Activated CD4-positive, CD25-positive, alpha-beta regulatory T cell treated with anti-CD3 and anti-CD28 coated beads, Interleukin-2, amount 50 U/mL, for 16 hours (primary cell): ENCODE measurements around the gene ACSM4.
"Not testable (repeated sequence)": the region's sequence is repeated elsewhere in the genome, so short reads cannot be mapped to it uniquely, and the experiment has no call there.

Source experiments
- DNase-seq: peaks from one replicate; pipeline ENCODE4 v3.0.0-alpha.2; 2020; ENCODE audit warnings: low read depth, low spot score

The ACSM4 gene, protein sequence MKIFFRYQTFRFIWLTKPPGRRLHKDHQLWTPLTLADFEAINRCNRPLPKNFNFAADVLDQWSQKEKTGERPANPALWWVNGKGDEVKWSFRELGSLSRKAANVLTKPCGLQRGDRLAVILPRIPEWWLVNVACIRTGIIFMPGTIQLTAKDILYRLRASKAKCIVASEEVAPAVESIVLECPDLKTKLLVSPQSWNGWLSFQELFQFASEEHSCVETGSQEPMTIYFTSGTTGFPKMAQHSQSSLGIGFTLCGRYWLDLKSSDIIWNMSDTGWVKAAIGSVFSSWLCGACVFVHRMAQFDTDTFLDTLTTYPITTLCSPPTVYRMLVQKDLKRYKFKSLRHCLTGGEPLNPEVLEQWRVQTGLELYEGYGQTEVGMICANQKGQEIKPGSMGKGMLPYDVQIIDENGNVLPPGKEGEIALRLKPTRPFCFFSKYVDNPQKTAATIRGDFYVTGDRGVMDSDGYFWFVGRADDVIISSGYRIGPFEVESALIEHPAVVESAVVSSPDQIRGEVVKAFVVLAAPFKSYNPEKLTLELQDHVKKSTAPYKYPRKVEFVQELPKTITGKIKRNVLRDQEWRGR

DNA sequence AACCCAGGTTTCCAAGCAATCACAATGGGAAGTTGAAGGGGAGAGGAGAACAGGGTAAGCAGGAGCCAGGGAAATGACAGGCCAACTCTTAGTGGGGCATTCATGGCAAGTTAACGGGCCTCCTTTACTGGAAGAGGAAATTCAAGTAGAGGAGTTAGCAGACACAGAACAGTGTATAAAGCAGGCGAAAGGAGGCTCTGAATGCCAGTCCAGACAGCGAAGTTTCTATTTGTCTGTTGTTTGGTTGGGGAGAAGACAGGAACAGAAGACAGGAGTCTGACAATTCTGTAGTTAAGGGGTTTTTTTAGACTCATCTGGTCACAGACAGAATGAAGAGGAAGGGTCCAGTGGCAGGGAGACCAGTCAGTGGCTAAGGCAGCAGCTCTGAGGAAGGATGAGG is at the start of gene ACSM4:
TSS of gene ACSM4 (plus strand) at position 301 of the 400 bp plus-strand sequence. CDS start 260 bp downstream, outside the sequence.
- no peak for DNase-seq

DNA sequence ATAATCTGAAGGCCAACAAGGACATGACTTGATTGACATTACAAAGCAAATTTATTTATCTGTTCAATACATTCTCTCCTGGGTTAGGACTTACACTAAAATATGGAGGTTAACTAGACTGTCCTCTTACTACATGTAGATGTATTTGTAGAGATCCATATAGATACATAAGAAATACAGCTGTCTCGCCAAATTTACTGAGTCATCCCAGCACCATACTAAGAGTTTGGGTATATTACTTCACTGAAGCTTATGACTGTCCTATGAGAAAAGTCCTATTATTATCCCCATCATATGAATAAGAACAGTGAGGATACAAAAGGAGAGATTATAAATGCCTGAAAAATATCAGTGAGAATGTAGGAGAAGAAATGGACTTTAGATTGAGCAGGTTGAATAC is 44.8 kb upstream of the ACSM4 start:
- DNase-seq: no peak

DNA sequence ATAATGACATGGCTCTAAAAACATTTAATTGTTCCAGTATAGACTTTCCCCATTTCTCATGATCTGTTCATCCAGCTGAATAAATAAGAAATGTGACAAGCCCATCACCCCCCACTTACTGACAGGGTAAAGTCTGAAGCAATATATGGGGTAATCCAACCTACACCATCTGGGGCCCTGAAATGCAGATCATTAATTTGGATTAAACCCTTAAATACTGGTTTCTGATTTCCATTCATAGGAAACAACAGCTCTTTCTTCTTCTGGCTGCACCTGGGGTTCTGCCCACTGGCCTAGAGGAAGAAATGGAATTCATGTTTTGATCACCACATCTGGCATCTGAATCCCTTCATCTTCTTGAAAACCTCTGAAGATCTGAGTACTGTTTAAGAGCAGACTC is 39.3 kb upstream of the ACSM4 start:
- no peak for DNase-seq

DNA sequence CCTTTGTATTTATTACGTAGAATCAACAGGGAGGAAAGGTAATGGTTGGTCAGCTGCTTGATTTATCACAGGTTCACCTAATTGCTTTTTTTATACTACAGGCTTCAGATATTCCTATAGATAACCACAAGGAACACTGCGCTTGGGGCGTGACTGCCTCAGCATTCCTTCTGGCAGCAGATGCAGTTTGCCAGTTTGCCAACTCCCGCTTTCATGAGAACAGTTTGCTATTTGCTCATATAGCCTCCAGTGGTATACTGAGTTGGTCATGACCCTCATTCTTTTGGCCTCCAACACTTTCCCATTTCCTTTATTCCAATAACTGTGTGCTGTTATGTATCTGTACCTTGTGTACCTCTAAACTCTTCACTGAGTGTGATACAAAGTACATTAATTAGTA is 38.6 kb upstream of the ACSM4 start:
- no peak for DNase-seq

DNA sequence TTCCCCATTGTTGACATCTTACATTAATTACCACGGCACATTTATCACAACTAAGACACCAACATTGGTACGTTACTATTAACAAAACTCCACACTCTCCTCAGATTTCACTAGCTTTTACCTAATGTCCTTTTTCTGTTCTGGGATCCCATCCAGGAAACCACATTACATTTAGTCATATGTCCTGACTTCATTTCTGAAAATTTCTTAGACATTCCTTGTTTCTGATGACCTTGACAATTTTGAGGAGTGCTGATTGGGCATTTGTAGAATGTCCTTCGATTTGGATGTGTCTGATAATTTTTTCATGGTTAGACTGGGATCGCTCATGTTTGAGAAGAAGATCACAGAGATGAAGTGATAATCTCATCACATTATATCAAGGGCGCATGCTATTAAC is 34.6 kb upstream of the ACSM4 start:
- no peak for DNase-seq

DNA sequence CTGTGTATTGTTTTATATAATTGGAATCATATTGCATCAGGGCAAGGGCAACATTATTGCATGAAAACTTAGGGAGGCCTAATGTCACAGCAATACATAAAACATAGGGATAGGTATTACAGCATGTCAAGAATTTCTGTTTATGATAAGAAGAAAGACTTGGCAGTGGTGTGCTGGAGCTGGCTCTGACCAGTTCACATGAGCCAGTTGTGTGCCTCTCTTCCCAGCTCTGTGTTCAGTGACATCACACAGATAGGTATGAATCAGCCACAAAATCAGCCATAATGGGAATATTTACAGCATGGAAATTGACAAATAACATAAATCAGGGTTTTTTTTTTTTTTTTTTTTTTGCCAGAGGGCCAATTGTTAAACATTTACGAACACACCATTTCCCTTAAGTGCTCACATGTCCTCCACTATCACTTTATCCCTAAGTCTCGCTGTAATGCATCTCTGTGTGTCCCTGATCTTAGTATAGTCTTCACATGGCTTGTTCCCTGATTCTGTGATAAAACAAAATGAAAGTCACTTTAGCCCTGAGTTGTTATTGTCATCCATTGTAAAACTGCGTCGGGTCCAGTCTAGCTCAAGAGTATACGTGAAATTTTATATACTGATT is 31.9 kb upstream of the ACSM4 start:
- no peak for DNase-seq

DNA sequence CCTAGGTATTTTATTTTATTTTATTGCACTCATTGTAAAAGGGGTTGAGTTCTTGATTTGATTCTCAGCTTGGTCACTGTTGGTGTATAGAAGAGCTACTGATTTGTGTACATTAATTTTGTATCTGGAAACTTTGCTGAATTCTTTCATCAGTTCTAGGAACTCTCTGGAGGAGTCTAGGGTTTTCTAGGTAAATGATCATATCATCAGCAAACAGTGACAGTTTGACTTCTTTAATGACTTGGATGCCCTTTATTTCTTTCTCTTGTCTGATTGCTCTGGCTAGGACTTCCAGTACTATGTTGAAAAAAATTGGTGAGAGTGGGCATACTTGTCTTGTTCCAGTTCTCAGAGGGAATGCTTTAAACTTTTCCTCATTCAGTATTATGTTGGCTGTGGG is 28.4 kb upstream of the ACSM4 start:
- DNase-seq: not testable (repeated sequence)

DNA sequence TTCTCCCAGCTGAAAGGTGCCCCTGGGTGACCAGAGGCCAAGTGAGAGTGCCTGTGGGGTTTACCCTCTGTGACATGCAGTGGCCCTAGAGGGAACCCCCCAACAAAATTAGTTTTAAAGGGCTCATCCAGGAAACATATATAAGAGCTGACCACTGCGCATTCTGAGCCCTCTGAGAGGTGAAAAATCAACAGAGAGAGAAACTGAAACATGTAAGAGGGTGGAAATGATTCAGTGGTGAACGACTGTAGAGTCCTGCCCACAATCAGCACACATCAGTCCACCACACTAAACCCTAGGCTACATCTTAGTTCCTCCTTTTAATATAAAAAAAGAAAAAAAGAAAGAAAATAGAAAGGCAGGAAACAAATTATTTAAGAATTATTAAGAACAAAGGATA is 21.0 kb upstream of the ACSM4 start:
- no peak for DNase-seq

DNA sequence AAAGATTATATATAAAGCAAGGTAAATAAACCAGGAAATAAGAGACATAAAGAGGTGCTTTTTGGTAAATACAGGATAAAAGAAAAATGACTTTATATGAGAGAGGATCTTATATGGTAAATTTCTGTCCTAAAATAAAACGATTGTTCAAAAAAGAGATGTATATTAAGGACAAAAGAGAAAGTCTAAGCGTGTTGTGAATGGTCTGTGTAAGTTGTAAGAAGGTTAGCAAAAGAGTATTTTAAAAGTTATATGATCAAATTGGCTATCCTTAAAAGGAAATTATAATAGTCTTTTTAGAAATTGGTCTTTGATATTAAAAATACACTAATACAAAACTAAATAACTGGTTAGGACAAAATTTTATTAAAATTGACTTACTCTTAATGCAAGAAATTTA is 14.1 kb upstream of the ACSM4 start:
- DNase-seq: no peak

DNA sequence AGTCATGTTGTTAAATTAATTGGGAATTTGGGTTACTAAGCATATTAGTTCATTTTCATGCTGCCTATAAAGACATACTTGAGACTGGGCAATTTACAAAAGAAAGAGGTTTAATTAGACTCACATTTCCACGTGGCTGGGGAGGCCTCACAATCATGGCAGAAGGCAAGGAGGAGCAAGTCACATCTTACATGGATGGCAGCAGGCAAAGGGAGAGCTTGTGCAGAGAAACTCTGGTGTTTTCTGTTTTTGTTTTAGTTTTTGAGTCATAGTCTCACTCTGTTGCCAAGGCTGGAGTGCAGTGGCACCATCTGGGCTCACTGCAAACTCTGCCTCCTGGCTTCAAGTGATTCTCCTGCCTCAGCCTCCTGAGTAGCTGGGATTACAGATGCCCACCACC is 13.3 kb upstream of the ACSM4 start:
- DNase-seq: not testable (repeated sequence)

DNA sequence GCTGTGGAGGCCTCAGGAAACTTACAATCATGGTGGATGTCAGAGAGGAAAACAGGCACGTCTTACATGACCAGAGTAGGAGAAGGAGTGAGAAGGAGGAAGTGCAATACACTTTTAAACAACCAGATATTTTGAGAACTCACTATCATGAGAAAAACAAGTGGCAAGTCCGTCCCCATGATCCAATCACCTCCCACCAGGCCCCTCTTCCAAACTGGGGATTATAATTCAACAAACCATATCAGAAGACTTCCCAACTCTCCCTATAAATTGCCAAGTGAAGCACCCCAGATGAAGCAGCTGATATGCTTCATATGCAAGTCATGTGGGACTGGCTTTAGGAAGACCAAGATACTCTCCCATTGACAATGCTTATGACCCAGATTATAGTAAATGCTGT is 11.6 kb upstream of the ACSM4 start:
- no peak for DNase-seq

DNA sequence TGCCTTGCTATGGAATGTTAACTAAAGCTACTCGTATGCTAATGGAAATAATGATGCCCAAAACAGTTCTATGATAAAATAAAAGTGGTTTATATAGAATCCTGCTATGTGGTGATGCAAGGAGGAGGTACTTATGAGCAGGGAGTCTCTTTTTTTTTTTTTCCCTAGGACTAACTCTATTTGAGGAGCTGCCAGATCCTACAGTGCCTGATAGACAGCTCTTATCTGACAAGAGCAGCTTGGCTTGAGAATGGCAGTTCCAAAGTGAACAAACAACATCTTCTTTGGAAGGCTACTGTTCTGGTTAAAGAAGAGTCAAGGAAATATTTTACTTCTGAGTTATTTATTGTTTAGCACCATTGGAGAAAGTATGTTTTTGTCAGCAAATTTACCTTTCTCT is 10.2 kb upstream of the ACSM4 start:
- DNase-seq: no peak

DNA sequence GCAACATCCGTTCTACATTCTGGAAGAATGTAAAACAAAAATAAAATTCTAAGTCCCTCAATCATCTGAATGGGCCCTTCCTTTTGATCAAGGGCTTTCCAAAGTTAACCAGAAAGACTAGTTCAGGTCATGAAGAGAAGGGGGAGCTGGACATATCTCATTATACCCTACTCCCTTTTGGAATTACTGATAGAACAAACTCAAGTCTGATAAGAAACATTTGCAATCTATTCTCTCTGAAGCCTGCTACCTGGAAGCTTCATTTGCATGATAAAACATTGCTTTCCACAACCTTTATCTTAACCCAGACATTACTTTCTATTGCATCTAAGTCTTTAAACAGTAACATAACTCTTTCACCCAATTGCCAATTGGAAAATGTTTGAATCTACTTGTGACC is 8.3 kb upstream of the ACSM4 start:
- no peak for DNase-seq

DNA sequence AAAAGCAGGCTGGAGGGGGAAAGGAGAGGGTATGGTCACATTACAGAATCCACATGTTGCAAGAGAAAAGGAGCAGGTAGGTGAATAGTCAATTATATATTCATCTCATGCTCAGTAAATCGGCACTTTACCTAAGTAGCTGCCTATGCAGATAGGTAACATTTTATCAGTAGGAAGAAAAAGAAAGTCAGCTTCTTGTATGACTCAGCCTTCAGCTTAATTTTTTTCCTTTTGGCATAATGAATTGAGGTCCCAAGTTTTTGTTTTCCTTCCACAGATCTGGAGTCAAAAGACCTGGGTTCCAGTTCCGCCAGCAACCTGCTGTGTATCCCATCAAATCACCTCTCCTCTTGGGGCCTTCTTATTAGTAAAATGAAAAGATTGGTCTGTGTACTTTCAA is 6.0 kb upstream of the ACSM4 start:
- no peak for DNase-seq

DNA sequence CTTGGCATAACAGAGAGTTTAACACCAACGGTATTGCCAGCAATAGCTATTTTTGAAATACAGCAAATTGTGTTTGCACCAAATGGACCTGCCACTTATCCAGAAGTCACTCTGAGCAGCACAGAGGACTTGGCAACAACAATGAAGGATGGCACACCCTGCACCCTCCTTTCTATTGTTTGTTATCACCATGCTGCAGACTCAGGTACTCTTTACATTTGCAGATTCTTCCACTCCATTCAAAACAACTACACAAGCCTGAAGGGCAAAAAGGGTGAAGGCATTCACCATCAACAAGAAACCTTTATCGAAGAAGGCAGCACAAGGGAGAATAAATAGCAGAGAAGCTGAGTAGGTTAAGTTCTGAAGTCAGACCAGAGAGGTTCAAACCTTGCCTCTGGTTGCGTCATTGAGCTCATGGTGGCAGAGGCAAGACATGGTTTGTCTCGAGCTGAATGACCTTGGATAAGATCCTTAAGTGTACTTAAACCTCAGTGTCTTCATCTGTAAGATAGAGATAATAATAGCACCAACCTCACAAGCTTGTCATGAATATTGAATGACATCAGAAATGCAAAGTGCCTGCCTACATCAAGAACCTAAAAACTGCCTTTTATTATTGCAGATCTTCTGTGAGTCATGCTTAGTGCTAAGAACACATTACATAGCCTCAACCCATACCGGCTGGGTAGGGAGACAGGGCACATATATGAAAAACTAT is 1.4 kb upstream of the ACSM4 start:
- DNase-seq: no peak

DNA sequence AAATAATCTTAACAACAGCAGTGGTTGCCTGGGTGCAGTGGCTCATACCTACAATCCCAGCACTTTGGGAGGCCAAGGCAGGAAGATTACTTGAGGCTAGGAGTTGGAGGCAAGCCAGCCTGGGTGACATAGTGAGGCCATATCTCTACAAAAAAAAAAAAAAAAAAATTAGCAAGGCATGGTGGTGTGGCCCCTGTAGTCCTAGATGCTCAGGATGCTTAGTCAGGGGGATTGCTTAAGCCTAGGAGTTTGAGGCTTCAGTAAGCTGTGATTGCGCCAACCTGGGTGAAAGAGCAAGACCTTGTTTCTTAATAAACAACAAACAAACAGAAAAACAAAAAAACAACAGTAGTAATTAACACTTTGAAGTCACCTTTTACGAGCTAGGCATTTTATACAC is 642 bp upstream of the ACSM4 start:
- no peak for DNase-seq

DNA sequence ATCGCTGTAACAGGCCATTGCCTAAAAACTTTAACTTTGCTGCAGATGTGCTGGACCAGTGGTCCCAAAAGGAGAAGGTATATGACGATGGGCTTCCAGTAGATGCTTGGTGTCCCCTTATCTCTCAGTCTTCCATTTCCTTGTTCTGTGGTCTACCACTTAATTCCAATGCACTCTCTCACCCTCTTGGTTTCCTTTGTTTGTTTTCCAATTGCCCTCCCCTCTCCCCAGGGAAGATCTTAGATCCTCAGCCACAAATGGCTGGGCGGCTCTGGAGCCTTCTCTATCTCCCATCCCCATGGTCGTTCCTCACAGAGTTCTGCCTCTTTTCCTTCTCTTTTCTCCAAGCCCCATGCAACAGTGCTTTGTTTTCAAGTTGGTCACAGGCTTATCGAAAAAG is 584 bp downstream of the ACSM4 start:
- DNase-seq: no peak

DNA sequence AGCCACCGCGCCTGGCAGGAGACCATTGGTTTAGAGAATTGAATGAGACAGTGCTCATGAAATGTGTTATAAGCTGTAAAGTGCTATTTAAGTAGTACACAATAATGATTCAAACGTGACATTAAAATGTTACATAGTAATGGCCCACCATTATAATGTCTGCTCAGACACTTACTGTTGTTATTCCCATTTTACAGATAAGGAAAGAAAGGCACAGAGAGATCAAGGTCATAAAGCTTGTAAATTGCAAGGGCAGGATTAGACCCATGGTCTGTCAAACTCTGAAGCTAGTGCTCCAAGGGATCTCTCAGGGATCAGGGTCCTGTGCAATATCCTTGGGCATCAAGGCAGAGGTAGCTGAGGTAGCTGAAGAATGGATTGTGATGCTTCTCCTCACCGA is 6.2 kb downstream of the ACSM4 start:
- no peak for DNase-seq

DNA sequence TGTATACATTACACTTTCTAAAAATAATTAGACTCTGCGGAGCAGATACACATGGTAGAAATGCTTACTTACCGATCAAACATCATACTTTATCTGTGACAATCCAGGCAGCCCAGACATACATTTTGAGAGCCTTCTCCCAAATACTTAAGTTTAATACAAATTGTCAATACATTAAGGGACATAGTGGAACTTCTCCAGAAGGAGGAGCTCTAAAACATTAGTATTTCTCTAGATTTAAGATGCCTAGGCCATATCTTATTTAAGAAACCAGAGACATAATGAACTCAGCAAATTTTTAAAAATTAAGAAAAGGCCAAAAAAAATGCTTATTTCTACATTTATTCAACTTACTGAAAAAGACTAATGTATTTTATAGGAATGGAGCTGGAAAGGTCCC is 16.1 kb downstream of the ACSM4 start:
- DNase-seq: no peak

DNA sequence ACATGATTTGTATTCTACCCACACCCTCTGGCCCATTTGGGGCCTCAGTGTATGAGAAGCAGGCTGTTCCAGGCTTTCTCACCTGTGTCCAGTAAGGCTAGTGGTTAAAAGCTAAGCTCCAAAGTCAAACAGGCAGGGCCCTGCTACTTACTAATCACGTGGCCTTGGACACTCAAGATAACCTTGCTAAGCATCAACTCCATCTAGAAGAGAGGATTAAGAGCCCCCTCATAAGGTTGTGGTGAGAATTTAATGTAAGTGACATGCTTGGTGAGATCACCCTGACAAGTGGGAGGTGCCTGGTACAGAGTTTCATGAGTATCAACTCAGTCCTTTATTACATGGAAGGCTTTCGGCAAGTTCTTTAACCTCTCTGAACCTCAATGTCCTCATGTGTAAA is 17.8 kb downstream of the ACSM4 start:
- DNase-seq: no peak

DNA sequence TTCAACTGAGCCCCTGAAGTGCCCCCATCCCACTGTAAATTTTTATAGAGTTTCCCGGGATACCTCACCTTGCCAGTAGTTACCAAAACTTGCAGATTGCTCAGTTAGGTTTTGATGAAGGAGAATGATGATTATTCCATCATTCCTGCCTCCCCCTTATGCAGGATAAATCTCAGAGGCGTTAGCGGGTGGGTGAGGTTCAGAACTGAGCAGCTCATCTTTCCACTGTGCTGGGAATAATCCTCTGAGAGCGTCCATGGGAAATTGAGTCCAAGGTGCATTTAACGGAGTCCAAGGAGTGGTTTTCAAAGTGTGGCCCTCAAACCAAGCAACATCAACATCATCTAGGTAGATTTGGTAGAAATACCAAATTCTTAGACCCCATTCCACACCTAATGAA is 18.7 kb downstream of the ACSM4 start:
- DNase-seq: no peak

DNA sequence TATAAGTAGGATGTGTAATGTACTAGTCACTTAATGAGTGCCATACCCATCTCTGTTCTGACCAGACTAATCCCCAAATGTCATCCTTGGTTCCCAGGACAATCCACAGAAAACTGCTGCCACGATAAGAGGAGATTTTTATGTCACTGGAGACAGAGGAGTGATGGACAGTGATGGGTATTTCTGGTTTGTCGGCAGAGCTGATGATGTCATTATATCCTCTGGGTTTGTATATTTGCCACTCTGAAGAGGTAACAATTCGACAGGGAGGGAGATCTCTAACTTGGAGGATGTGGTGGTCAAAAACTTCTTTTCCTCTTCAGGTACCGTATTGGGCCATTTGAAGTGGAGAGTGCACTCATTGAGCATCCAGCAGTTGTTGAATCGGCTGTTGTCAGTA is 20.3 kb downstream of the ACSM4 start:
- no peak for DNase-seq

DNA sequence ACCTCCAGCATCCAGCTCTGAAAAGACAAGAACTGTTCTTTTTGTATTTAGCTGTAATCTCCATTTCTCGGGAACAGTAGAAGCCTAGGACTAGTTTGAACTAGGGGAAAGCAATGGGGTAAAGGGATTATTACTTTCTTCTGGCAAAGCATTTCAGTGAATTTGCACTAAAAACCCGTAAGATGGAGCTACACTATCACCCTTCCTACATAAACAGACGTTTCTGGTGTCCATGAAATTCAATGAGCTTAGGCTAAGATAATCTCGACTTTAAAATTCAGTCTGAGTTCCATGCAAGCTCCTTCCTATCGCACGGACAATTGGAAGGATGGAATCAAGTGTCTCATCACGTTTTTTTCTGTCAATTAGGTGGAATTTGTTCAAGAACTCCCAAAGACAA is 24.0 kb downstream of the ACSM4 start:
- DNase-seq: no peak
